Activated naive CD8-positive, alpha-beta T cell treated with anti-CD3 and anti-CD28 coated beads for 36 hours (primary cell): Measurements from ENCODE around the gene TNNT3. TPM values are rescaled to one million over a fixed set of nuclear protein-coding genes. Genes with fewer than 3 reads are reported as not detected.
A peak's percentile ranks its signal among the peaks of the same experiment; 100 is the strongest.
"Not testable (repeated sequence)": the region's sequence is repeated elsewhere in the genome, so short reads cannot be mapped to it uniquely, and the experiment has no call there.

Experiments used
- DNase-seq: peaks from one replicate; pipeline ENCODE4 v3.0.0; 2021
- H3K27ac Mint-ChIP-seq: one replicate; pipeline ENCODE4 v1.8.0; 2022; ENCODE audit warnings: mild to moderate bottlenecking, moderate library complexity, mixed read lengths
- H3K27me3 Mint-ChIP-seq: one replicate; pipeline ENCODE4 v1.8.0; 2022; ENCODE audit warnings: mild to moderate bottlenecking, mixed read lengths
- H3K36me3 Mint-ChIP-seq: one replicate; pipeline ENCODE4 v1.8.0; 2021; ENCODE audit warnings: mild to moderate bottlenecking, mixed read lengths
- H3K4me1 Mint-ChIP-seq: one replicate; pipeline ENCODE4 v1.8.0; 2021; ENCODE audit warnings: mixed read lengths
- H3K4me3 Mint-ChIP-seq: one replicate; pipeline ENCODE4 v1.8.0; 2022; ENCODE audit warnings: mild to moderate bottlenecking, moderate library complexity, mixed read lengths
- H3K9me3 Mint-ChIP-seq: one replicate; pipeline ENCODE4 v1.8.0; 2022; ENCODE audit warnings: mixed read lengths
- total RNA-seq, 2 experiments: library from RNA; stranded (reverse); gene quantifications; one replicate each; pipeline ENCODE4 v1.2.3, GENCODE V29; 2021

The TNNT3 gene
- total RNA-seq: under 1 TPM; 0.50 to 0.54 TPM

DNA sequence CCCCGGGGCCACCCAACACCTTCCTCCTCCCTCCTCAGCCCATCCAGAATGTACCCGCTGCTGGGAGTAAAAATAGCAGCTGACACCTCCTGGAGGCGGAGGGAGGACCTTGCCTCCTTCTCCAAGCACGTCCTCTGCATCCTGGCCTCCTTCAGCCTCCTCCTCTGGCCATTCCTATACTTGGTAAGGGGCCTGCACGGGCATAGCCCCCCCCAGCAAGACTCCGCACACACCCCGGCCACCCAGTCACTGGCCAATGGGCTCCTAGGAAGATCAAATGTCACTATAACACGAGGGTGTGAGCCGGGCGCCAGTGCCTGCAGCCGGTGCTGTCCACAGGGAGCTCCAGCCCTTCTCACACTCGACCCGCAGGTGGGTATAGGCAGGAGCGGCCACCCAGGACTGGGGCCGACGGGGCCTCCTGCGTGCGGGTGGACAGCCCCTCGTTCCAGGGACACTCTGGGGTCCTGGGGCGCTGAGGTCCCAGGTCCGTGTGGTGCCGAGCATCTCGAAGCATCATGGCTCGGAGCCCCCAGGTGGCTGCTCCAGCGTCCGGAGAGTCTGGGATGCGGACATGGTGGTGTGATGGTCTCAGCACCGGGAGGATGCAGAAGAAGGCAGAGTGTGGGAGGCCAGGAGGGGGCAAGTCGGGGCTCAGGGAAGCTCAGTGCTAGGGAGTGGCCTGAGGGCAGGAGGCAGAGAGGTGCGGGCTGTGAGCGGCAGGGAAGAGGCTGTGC lies at the start of gene TNNT3:
Gene TNNT3, plus strand, starts transcription at position 313 of the 737 bp plus-strand sequence. CDS start 3,172 bp downstream, outside the sequence.
- H3K9me3 Mint-ChIP-seq: peaks cover 2% of the 10 kb centered on the region
- peaks cover 3% of the 10 kb centered on the region for H3K27me3 Mint-ChIP-seq
- no peak for DNase-seq
- peaks cover 2% of the 10 kb centered on the region for H3K36me3 Mint-ChIP-seq
- H3K4me3 Mint-ChIP-seq: no peak within 1 kb of the TSS
- peaks cover 7% of the 10 kb centered on the region for H3K4me1 Mint-ChIP-seq
- no peak within 1 kb of the TSS for H3K27ac Mint-ChIP-seq

DNA sequence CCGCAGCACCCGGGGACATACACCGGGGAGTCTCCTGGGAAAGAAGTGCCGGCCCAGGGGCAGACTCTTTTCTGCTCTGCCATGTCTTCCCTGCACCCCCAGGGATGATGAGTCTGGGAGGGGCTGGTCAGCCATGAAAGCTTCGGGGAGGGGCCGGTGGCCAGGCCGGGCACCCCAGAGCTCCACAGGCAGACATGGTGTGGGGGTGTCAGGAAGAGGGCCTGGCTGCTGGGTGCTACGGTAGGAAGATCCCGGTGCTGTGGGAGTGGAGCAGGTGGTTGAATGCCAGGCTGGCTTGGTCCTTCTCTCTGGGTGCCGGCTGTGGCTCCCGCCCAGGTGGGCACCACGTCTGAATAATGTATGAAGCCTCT lies 49.2 kb upstream of the TNNT3 start:
- Mint-ChIP-seq H3K9me3 (no peaks in the 10 kb centered on the region), H3K27me3 (no peaks in the 10 kb centered on the region), H3K4me1 (peaks cover 41% of the 10 kb centered on the region), H3K36me3 (peaks cover 2% of the 10 kb centered on the region), H3K27ac (no peak overlapping the region), H3K4me3 (peak overlapping the region; percentile 63)
- no peak for DNase-seq

DNA sequence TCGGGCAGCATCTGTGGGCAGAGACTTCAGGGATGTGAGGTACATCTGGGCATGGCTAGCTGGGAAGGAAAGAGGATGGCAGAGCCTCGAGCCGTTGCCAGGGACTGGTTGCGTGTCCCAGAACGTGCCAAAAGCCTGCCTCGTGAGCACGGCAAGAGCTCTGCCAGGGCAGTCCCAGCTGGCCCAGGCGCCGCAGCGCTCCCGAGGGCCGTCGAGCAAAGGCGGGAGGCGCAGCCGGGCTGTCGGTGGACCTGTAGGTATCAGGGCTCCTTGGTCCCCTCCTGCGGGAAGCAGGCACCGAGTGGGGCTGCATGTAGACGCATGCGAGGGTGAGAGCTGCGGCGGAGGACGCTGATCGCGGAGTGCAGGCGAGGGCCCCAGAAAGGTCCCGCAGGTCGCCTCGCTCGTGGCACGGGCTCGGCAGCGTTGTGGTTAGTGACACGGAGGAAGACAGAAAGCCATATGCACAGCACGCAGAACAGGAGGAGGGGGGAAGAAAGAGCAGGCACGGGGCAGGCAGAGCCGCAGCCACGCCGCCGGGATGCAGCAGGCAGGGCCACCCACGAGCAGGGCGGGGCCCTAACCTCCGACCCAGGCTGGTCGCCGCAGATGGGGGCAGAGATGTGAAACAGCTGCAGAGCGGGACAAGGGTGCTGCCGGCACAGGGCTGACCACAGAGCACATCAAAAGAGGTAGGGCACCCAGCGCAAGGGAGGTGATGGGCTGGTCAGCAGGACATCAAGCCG lies 48.6 kb upstream of the TNNT3 start:
- DNase-seq: peak; percentile 53
- H3K27ac Mint-ChIP-seq: peak overlapping the region; percentile 47

DNA sequence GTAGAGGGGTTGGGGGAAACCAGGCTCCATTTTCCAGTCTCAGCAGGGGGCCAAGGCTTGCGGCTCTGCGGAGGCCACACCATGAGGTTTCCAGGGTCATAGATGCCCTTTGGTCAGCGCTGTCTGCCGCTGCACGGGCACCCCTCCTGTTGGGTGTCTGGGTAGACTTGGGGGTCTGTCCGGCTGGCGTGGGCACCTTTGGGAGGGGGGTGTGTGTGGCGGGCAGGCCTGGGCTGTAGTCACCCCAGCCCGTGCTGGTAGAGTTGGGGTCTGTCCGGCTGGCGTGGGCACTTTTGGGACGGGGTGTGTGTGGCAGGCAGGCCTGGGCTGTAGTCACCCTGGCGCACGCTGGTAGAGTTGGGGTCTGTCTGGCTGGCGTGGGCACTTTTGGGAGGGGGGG lies 48.0 kb upstream of the TNNT3 start:
- H3K9me3 Mint-ChIP-seq: no peaks in the 10 kb centered on the region
- H3K36me3 Mint-ChIP-seq: no peaks in the 10 kb centered on the region
- H3K27ac Mint-ChIP-seq: no peak overlapping the region
- no peak overlapping the region for H3K4me3 Mint-ChIP-seq
- no peaks in the 10 kb centered on the region for H3K27me3 Mint-ChIP-seq
- peaks cover 40% of the 10 kb centered on the region for H3K4me1 Mint-ChIP-seq
- DNase-seq: no peak

More for the DNA sequence above, 48.6 kb upstream of the TNNT3 start:
- Mint-ChIP-seq H3K4me3 (peak overlapping the region; percentile 63), H3K4me1 (peaks cover 40% of the 10 kb centered on the region), H3K36me3 (no peaks in the 10 kb centered on the region), H3K9me3 (no peaks in the 10 kb centered on the region), H3K27me3 (no peaks in the 10 kb centered on the region)

DNA sequence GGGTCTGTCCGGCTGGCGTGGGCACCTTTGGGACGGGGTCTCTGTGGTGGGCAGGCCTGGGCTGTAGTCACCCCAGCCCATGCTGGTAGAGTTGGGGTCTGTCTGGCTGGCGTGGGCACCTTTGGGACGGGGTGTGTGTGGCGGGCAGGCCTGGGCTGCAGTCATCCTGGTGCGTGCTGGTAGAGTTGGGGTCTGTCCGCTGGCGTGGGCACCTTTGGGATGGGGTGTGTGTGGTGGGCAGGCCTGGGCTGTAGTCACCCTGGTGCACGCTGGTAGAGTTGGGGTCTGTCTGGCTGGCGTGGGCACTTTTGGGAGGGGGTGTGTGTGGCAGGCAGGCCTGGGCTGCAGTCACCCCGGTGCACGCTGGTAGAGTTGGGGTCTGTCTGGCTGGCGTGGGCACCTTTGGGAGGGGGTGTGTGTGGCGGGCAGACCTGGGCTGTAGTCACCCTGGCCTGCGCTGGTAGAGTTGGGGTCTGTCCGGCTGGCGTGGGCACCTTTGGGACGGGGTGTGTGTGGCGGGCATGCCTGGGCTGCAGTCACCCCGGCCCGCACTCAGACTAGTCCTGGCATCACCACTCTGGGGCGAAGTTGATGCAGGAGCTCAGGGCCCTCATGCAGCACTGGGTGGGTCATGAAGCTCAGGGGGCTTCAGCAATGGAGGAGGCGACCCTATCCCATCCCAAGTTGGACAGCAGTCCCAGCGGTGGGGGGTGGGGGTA lies 47.1 kb upstream of the TNNT3 start:
- H3K9me3 Mint-ChIP-seq: no peaks in the 10 kb centered on the region
- H3K27ac Mint-ChIP-seq: peak overlapping the region; percentile 60
- H3K36me3 Mint-ChIP-seq: no peaks in the 10 kb centered on the region
- H3K4me1 Mint-ChIP-seq: peaks cover 36% of the 10 kb centered on the region
- H3K4me3 Mint-ChIP-seq: no peak overlapping the region
- no peak for DNase-seq
- no peaks in the 10 kb centered on the region for H3K27me3 Mint-ChIP-seq

DNA sequence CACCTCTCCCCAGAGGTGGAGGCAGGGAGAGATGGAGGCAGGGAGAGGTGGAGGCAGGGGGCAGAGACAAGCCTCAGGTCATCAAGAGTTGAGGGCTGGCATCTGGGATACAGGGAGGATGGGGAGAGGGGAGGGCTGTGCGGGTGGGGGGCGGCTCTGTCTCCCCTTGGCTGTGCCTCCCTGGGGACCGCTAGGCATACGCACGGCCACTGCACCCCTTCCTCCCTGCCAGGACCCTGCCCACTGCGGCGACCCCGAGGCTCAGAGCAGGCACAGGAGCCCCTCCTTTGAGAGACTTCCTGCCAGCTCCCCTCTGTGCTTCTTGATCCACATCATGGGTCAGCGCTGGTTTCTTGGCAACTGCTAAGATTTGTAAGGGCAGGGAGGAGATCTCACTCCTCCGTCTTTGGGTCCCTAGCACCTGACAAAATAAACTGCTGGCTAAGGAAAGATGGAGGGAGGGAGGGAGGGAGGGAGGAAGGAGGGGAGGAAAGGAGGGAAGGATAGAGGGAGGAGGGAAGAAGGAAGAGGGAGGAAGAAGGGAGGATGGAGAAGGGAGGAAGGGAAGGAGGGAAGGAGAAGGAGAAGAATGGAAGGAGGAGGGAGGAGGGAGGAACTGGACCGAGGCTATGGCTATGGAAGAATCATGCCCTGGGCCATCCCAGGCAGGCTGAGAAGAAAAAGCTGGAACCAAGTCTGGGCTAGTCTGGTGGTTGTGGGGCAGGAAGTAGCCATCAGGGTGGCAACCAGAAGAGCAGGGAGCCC lies 46.3 kb upstream of the TNNT3 start:
- Mint-ChIP-seq H3K27me3 (no peaks in the 10 kb centered on the region), H3K9me3 (no peaks in the 10 kb centered on the region), H3K36me3 (no peaks in the 10 kb centered on the region), H3K4me3 (no peak overlapping the region), H3K4me1 (peaks cover 33% of the 10 kb centered on the region), H3K27ac (no peak overlapping the region)
- no peak for DNase-seq

DNA sequence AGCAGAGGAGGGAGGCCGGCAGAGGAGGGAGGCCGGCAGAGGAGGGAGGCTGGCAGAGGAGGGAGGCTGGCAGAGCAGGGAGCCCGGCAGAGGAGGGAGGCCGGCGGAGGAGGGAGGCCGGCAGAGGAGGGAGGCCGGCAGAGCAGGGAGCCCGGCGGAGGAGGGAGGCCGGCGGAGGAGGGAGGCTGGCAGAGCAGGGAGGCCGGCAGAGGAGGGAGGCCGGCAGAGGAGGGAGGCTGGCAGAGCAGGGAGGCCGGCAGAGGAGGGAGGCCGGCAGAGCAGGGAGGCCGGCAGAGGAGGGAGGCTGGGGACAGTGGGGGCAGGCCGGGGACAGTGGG lies 45.7 kb upstream of the TNNT3 start:
- H3K4me3 Mint-ChIP-seq, H3K27ac Mint-ChIP-seq, H3K27me3 Mint-ChIP-seq, DNase-seq, H3K9me3 Mint-ChIP-seq, H3K36me3 Mint-ChIP-seq: not testable (repeated sequence)
- peaks cover 32% of the 10 kb centered on the region for H3K4me1 Mint-ChIP-seq

DNA sequence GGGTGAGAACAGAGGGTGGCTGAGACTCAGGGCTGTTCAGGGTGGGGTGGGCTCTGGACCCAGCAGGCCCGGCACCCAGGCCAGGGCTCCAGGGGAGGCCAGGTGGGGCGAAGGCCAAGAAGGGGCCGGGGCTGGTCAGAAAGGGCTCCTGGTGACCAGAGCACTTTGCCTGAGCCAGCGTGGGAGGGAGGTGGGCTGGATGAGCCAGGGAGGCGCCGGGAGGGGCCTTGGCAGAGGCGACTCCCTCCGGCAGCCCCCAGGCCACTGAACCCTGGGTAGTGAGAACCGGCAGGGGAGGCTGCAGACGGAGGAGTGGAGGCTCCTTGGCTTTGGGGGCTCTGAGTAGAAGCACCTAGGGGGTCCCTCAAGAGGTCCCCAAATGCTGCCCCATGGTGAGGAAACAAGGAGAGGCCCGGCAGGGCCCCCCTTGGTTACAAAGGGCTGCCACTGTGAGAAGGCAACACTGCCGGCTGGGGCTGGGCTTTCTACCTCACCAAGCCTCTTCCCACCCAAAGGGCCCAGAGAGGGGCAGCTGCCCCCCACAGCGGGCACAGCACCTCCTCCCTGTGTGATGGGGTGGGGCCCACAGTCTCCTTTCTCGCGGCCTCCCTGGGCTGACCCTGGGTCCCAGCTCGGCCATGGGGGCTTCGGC lies 44.9 kb upstream of the TNNT3 start:
- H3K36me3 Mint-ChIP-seq, DNase-seq, H3K27me3 Mint-ChIP-seq, H3K4me3 Mint-ChIP-seq, H3K27ac Mint-ChIP-seq, H3K9me3 Mint-ChIP-seq: not testable (repeated sequence)
- peaks cover 24% of the 10 kb centered on the region for H3K4me1 Mint-ChIP-seq

DNA sequence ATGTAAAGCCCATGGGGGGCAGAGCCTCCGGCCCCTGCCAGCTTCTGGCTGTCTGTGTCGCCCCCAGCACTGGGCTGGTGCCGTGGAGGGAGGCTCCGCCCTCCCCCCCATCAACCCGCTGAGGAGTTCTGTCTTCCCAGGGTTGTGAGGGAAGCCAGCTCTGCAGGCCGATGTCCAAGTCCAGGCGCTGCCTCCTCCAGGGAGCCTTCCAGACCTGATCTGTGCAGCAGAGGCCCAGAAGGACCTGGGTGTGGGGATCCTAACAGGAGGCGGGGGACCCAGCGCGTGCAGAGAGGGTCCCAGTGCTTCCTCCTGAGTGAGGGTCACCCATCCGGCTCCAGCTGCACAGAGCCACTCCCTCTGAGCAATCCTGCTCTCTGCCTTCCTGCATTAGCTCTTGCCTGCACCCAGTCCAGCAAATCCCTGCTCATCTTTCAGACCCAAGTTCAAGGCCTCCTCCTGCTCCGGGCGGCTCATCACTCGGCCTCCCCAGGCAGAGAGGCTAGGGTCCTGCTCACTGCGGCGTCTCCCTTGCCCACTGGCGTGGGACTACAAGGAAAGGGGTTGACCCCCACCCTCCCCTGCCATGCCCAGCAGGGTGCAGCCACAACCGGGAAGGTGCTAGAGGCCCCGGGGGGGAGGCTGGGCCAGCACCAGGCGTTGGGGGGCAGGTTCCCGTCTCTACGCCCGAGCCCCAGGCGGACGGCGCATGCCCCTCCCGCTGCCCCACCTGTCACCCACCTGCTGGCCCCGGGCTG lies 44.2 kb upstream of the TNNT3 start:
- H3K36me3 Mint-ChIP-seq: no peaks in the 10 kb centered on the region
- H3K27ac Mint-ChIP-seq: no peak overlapping the region
- H3K4me1 Mint-ChIP-seq: peaks cover 25% of the 10 kb centered on the region
- no peaks in the 10 kb centered on the region for H3K27me3 Mint-ChIP-seq
- no peak for DNase-seq
- no peaks in the 10 kb centered on the region for H3K9me3 Mint-ChIP-seq
- H3K4me3 Mint-ChIP-seq: no peak overlapping the region

DNA sequence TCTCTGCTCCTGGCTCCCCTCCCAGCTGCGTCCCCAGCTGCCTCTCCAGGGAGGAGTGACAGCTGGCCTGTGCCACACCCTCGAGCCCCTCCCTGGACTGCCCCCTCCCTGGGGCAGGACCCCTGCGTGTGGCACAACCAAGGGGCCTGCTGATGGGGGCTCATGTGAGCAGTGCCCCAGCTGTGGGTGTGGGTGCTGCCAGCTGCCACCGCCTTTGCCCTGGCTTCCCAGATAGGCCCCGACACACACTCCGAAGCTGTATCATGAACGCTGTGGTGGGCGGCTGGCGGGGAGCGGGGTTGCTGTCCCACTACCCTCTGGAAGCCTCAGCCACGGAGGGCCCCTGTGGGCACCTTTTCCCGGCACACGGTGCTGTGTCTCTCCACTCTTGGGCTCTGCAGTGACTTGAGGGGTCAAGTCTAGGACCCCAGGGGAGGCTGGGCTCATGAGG lies 43.6 kb upstream of the TNNT3 start:
- DNase-seq, H3K9me3 Mint-ChIP-seq, H3K27me3 Mint-ChIP-seq, H3K36me3 Mint-ChIP-seq, H3K4me3 Mint-ChIP-seq, H3K27ac Mint-ChIP-seq: not testable (repeated sequence)
- H3K4me1 Mint-ChIP-seq: peaks cover 21% of the 10 kb centered on the region

DNA sequence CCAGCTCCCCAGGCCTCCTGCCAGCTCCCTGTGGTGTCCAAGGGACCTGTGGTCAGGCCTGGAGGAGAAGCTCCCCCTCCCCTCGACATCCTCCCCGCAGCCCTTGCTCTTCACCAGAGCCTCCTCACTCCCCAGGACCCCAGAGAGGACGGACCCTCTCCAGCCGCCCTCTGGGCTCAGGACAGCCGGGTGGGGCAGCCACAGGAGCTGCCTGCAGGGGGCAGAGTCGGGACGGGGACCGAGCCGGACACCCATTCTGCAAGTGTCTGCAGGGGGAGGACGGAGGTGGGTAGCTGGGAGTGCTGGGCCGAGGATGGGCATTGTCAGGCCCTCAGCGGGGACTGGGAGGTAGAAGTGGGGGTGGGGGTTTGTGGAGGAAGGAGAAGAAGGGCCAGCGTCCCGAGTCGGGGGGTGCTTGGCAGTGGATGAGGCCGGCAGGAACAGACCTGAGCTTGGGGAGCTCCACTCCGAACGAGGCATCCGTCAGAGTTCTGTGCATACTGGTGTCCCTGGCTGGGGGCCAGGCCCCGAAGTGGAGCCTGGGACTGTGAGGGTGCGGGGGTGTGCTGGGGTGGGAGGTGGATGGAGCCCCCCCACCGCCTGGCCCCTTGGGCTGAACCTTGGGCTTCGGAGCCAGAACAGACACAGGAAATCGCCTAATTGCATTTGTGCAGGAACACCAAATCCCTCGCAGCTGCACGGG lies 43.0 kb upstream of the TNNT3 start:
- Mint-ChIP-seq H3K4me3 (no peak overlapping the region), H3K27me3 (no peaks in the 10 kb centered on the region), H3K4me1 (peaks cover 16% of the 10 kb centered on the region), H3K27ac (no peak overlapping the region), H3K9me3 (no peaks in the 10 kb centered on the region), H3K36me3 (no peaks in the 10 kb centered on the region)
- peak; percentile 50 for DNase-seq

DNA sequence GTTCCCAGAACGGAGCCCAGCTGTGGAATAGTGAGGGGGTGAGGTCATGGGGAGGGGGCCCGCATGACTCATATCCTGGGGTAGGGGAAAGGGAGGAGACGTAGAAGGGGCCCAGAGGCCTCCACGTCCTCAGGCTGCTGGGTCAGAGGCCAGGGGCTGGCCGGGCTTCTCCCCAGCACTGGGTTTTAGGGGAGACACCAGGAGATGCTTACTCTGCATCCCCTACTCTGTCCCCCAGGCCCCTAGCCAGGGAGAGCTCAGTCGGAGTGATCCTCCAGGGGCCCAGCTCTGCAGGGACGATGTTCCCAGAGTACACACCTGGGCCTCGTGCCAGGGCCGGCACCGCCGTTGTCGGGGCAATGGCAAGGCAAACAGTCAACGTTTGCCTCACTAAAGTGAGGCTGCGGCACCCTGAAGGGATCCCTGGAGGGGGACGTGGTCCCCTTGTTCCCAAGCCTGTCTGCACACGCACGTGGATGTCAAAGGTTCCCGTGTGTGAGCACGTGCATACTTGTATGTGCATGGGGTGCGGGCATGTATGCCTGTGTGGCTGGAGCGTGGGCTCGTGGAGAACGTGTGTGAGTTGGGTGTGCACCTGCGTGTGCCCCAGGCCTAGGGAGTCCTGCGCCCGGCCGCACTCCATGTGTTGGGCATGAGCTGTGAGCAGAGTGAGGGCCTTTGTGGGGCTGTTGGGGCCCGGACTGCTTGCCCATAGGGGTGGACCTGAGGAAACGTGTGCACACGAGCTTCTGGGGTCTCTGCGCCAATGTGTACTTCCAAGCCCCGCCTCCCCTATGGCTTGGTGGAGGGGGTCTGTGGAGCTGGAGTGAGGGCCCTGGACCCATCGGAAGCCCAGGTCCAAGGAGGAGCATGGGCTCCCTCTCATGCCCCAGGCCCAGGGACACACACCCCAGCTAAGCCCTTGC lies 42.0 kb upstream of the TNNT3 start:
- H3K4me1 Mint-ChIP-seq: peaks cover 10% of the 10 kb centered on the region
- H3K9me3 Mint-ChIP-seq: no peaks in the 10 kb centered on the region
- no peaks in the 10 kb centered on the region for H3K36me3 Mint-ChIP-seq
- H3K27me3 Mint-ChIP-seq: no peaks in the 10 kb centered on the region
- no peak overlapping the region for H3K4me3 Mint-ChIP-seq
- no peak for DNase-seq
- H3K27ac Mint-ChIP-seq: no peak overlapping the region
